ENCODE data around the gene SEC14L5. TPM values are rescaled to one million over a fixed set of nuclear protein-coding genes. Genes with fewer than 3 reads are reported as not detected.

Gene SEC14L5
- total RNA-seq, 1 donor from 2014 or later: not detected

- TF ChIP-seq, protein P1, sequence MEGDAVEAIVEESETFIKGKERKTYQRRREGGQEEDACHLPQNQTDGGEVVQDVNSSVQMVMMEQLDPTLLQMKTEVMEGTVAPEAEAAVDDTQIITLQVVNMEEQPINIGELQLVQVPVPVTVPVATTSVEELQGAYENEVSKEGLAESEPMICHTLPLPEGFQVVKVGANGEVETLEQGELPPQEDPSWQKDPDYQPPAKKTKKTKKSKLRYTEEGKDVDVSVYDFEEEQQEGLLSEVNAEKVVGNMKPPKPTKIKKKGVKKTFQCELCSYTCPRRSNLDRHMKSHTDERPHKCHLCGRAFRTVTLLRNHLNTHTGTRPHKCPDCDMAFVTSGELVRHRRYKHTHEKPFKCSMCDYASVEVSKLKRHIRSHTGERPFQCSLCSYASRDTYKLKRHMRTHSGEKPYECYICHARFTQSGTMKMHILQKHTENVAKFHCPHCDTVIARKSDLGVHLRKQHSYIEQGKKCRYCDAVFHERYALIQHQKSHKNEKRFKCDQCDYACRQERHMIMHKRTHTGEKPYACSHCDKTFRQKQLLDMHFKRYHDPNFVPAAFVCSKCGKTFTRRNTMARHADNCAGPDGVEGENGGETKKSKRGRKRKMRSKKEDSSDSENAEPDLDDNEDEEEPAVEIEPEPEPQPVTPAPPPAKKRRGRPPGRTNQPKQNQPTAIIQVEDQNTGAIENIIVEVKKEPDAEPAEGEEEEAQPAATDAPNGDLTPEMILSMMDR (IDR thresholded peaks at IDR 0.05; ENCODE audit: insufficient read depth, low read length, poor library complexity, severe bottlenecking): no peak
- no peaks in the 10 kb centered on the region for H3K36me3 ChIP-seq (ENCODE audit: control insufficient read depth, insufficient read depth, low read length)
- H3K27me3 ChIP-seq (ENCODE audit: control insufficient read depth, insufficient read depth, low read length): no peaks in the 10 kb centered on the region
- no peak overlapping the region for H3K4me3 ChIP-seq (ENCODE audit: low read depth, low read length)
- peak; percentile 90 for DNase-seq (ENCODE audit: low read depth)
These were observed 13.5 kb upstream of the SEC14L5 start for GRCh38 chr16:4944333-4945281.

- H3K4me3 ChIP-seq (ENCODE audit: low read depth, low read length): no peak overlapping the region
- no peak for DNase-seq (ENCODE audit: low read depth)
- TF ChIP-seq, protein P1 (IDR thresholded peaks at IDR 0.05; ENCODE audit: insufficient read depth, low read length, poor library complexity, severe bottlenecking): no peak
- no peaks in the 10 kb centered on the region for H3K27me3 ChIP-seq (ENCODE audit: control insufficient read depth, insufficient read depth, low read length)
- H3K36me3 ChIP-seq (ENCODE audit: control insufficient read depth, insufficient read depth, low read length): no peaks in the 10 kb centered on the region
These were observed 12.3 kb upstream of the SEC14L5 start for GRCh38 chr16:4945560-4946502.

- Histone ChIP-seq H3K36me3 (ENCODE audit: control insufficient read depth, insufficient read depth, low read length) (no peaks in the 10 kb centered on the region), H3K4me3 (ENCODE audit: low read depth, low read length) (no peak overlapping the region), H3K27me3 (ENCODE audit: control insufficient read depth, insufficient read depth, low read length) (no peaks in the 10 kb centered on the region)
- TF ChIP-seq, protein P1 (IDR thresholded peaks at IDR 0.05; ENCODE audit: insufficient read depth, low read length, poor library complexity, severe bottlenecking): no peak
- DNase-seq (ENCODE audit: low read depth): no peak
These were observed 11.2 kb upstream of the SEC14L5 start for GRCh38 chr16:4946917-4947316.

DNA sequence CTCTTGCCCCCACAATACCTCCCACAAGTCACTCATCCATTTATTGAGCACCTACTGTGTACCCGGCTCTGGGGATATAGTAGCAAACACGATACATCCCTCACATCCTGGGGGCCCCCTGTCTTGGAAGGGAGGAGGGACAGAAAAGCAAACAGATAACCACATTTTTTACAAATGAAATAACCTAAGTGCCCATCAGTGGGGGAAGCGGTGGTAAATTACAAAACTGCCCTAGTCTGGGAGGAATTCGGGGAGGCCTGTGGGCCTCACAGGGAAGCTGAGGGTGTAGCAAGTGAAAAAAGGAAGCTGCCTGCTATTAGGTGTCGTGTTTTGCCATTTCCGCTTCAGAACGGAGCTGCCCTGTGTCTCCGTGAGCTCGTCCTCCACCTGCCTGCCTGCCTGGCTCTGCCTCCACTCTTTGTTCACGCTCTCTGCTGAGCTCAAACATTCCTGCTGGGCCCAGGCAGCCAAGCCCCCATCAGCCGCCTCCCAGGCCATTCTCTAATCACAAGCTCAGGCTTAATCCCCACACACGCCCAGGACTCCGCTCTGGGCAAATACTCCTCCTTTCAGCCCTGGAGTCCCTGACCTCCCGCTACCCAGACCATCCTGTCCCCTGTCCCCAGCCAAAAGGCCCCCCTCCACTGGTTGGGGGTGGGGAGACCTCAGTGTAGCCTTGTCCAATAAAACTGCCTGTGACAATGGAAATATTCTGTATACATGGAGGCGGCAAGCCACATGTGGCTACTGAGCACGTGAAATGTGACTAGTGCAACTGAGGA lies 10.2 kb upstream of the SEC14L5 start:
- no peak for DNase-seq (ENCODE audit: low read depth)
- TF ChIP-seq, protein P1 (IDR thresholded peaks at IDR 0.05; ENCODE audit: insufficient read depth, low read length, poor library complexity, severe bottlenecking): no peak
- Histone ChIP-seq H3K4me3 (ENCODE audit: low read depth, low read length) (no peak overlapping the region), H3K27me3 (ENCODE audit: control insufficient read depth, insufficient read depth, low read length) (no peaks in the 10 kb centered on the region), H3K36me3 (ENCODE audit: control insufficient read depth, insufficient read depth, low read length) (no peaks in the 10 kb centered on the region)

DNA sequence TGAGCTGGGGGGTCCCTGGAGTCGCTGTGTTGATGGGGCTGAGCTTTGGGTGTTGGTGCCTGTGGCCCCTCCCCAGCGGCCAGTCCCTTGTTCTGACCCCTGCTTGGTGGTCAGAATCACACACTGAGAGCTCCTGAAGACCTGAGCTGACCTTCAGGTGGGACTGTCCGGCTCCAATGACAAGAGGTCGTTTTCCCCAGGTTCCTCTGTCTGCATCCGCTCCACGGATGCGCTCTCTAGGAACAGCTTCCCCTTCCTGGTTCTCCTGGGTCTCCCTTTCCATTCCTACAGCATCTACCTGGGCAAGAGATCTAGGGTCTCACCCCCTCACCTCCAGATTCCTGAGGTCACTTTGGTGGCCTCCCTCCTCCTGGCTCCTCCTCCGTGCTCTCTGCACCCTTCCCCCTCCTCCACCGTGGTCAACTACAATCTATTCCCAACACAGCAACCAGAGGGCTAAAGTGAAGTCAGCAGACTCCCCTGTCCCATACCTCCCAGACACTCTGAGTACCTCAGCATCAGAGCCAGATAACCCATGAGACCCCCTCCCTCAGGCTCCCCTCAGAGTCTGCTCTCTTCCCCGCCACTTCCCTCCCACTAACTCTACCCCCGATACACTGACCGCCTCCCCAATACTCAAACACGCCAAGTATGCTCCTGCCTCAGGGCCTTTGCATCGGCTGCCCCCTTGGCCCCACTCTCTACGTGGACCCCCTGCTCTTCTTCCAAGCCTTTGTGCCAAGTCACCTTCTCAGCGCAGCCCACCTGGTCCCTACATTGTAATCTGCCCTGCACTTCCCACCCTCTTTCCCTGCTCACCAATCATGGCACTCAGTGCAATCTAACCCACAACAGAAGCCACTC lies 9.0 kb upstream of the SEC14L5 start:
- TF ChIP-seq, protein P1 (IDR thresholded peaks at IDR 0.05; ENCODE audit: insufficient read depth, low read length, poor library complexity, severe bottlenecking): no peak
- DNase-seq (ENCODE audit: low read depth): no peak
- no peaks in the 10 kb centered on the region for H3K36me3 ChIP-seq (ENCODE audit: control insufficient read depth, insufficient read depth, low read length)
- no peaks in the 10 kb centered on the region for H3K27me3 ChIP-seq (ENCODE audit: control insufficient read depth, insufficient read depth, low read length)
- no peak overlapping the region for H3K4me3 ChIP-seq (ENCODE audit: low read depth, low read length)
